ENCODE measurements around the gene DSTN. TPM values are rescaled to one million over a fixed set of nuclear protein-coding genes. Genes with fewer than 3 reads are reported as not detected.

The DSTN gene
- total and polyA plus RNA-seq, 2 donors (not counting 3 experiments of a cell fraction or from before 2014, with no cell fraction given), result 66.1 to 300 TPM

GRCh38 chr20:17620371-17621228 lies 50.7 kb downstream of the DSTN start:
- no peak overlapping the region for H3K27ac ChIP-seq (ENCODE audit: insufficient read depth, low read depth, low read length)
- H3K9me1 ChIP-seq (replicated peaks; ENCODE audit: control insufficient read depth, extremely low read depth, insufficient read depth, low read length), result no peaks in the 10 kb centered on the region
- no peaks in the 10 kb centered on the region for H3K27me3 ChIP-seq (ENCODE audit: control insufficient read depth in 2 of 2, insufficient read depth in 2 of 2, low read length in 2 of 2)
- dilution Hi-C loops (cut with MboI; ENCODE audit: extremely low pct_ligation_motif_present, low sequenced_read_pairs) (no loop called here), intact Hi-C loops (cut with micrococcal nuclease) (no loop called here)
- ChIA-PET CTCF (interaction anchor here (0.6 to 1.3 kb wide), 3 partner anchors 84 to 124 kb away, joined by 3 to 5 read pairs (median 3); no protein-coding TSS in a partner anchor), POLR2A (no interaction called here)
- no peaks in the 10 kb centered on the region for H4K20me1 ChIP-seq (replicated peaks; ENCODE audit: control insufficient read depth, extremely low read depth, insufficient read depth, low read length)
- peaks cover 8 to 86% of the 10 kb centered on the region in 2 experiments for H3K36me3 ChIP-seq (ENCODE audit: control insufficient read depth in 2 of 2, extremely low read depth in 1 of 2, insufficient read depth in 2 of 2, low read length in 2 of 2)
- FAIRE-seq (no peak), DNase-seq (ENCODE audit: low read depth, low spot score) (no peak)
- TF ChIP-seq CTCF (IDR thresholded peaks at IDR 0.05; ENCODE audit: extremely low read depth in 1 of 2, insufficient read depth in 1 of 2, low read depth in 1 of 2, low read length in 2 of 2) (no peak), POLR2AphosphoS5 (IDR thresholded peaks at IDR 0.05; ENCODE audit: insufficient read depth, low read depth, low read length) (no peak), FOS (IDR thresholded peaks at IDR 0.05; ENCODE audit: borderline replicate concordance, insufficient read depth, low read length) (no peak), MYC (IDR thresholded peaks at IDR 0.05; ENCODE audit: low read depth, low read length) (no peak), JUN (IDR thresholded peaks at IDR 0.05; ENCODE audit: borderline replicate concordance, insufficient read depth, insufficient read length, low read depth) (no peak), POLR2A (IDR thresholded peaks at IDR 0.05; ENCODE audit: low read depth, low read length) (no peak), GATA2 (IDR thresholded peaks at IDR 0.05; ENCODE audit: insufficient read depth, insufficient read length, low read depth, low read length) (no peak), EZH2 (IDR thresholded peaks at IDR 0.05; ENCODE audit: borderline replicate concordance, low read depth, low read length, severe bottlenecking) (no peak)
- TF ChIP-seq, protein P1, sequence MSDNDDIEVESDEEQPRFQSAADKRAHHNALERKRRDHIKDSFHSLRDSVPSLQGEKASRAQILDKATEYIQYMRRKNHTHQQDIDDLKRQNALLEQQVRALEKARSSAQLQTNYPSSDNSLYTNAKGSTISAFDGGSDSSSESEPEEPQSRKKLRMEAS (IDR thresholded peaks at IDR 0.05; ENCODE audit: insufficient read depth, insufficient read length), result no peak
- no peak overlapping the region for H3K9ac ChIP-seq (replicated peaks; ENCODE audit: extremely low read depth, insufficient read depth, low read length)
- BruUV-seq (replicated peaks), result no TSS peak
- H3K4me2 ChIP-seq (ENCODE audit: insufficient read depth, low read length), result no peak overlapping the region
- H3K4me3 ChIP-seq (replicated peaks in 1 of 3; ENCODE audit: insufficient read depth in 1 of 3, low read depth in 1 of 3, low read length in 3 of 3), result no peak overlapping the region
- no peaks in the 10 kb centered on the region for H3K9me3 ChIP-seq (replicated peaks; ENCODE audit: control insufficient read depth, insufficient read depth, low read length)
- no peaks in the 10 kb centered on the region for H3K4me1 ChIP-seq (ENCODE audit: control insufficient read depth, extremely low read depth, insufficient read depth, low read length)
- H2AFZ ChIP-seq (ENCODE audit: low read depth, low read length), result no peak overlapping the region
- no peaks in the 10 kb centered on the region for H3K79me2 ChIP-seq (ENCODE audit: control insufficient read depth, insufficient read depth, low read length)

Measured in endothelial cell of umbilical vein (primary cell).